CD4-positive, alpha-beta T cell treated with Interleukin-2 at 100 ng/mL for 4 hours (primary cell): ENCODE data around the gene CYBA.

Experiments
- DNase-seq: peaks from one replicate; pipeline ENCODE4 v3.0.0-alpha.2; 2020; ENCODE audit warnings: low spot score

CYBA gene

DNA sequence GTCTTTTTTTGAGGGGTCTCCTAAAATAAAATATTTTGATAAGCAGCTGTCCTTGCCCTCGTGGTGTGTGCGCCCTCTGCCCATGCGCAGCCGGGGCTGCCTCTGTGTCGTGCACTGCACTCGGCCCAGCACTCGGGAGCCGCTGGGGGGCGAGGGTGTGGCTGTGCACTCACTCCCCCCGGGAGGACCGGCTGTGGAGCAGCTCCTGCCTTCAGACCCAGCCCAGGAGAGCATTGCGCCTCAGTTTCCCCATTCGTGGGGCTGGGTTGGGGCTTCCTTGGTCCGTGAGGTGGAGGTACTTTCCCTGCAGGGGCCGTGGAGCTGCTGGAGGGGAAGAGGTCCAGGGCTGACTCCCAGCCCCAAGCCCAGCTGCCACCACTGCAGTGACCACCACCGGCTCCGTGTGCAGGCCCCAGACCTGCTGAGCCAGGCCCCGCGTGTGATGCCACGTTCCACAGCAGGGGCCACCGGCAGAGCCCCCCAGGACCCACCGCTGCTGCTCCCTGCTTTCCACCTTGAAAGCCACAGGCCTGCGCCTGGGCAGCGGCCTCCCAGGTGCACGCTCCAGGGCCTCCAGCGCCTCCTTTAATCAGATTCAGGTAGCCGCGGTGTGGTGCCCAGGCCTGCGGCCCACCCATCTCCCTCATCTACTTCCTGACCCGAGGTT, 18.8 kb downstream of the CYBA start:
- DNase-seq: no peak

DNA sequence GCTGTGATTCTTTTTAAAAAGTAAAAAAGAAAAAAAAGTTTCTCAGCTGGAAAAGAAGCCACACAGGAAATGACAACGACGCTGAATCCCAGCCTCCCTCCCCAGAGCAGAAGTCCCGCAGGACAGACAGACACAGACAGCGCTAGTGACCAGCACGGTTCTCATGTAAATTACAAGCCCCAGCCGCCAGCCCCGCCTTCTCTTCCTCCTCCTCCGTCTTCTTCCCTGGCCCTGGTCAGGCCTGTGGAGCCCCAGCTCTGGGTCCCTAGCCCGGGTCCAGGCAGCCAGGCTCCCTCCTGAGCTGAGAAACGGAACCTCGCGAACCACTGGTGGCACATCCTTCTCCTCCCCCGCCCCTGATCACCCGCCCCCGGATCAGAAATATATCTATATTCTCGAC, 19.5 kb downstream of the CYBA start:
- DNase-seq: no peak

DNA sequence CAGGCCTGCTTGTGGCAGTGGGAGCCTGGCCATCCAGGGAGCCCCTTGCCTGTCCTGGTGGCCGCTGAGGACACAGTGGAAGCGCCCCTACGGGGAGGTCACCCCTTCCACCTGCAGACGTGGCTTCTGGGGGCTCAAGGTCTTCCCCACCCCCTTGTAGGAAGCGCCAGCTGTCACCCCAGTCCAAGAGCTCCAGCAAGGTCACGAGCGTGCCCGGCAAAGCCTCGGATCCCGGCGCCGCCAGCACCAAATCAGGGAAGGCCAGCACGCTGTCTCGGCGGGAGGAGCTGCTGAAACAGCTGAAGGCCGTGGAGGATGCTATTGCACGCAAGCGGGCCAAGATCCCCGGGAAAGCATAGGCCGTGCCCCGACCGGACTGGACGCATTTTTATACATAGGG, 19.9 kb downstream of the CYBA start:
- DNase-seq: no peak

DNA sequence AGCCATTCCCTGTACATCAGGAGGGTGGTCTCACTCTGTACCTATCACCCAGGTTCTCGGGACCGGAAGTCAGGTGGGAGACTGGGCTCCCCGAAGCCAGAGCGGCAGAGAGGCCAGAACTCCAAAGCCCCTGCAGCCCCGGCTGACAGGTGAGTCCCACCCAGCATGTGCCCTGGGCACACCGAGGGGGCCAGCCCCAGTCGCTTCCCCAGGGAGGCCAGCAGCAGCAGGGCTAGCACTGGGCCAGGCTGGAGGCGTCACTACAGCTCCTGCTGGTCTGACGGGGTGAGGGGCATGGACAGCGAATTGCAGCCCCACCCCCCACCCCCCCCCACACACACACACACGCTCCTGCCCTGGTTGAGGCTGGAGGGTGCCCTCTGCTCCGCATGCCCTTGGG, 20.4 kb downstream of the CYBA start:
- no peak for DNase-seq

DNA sequence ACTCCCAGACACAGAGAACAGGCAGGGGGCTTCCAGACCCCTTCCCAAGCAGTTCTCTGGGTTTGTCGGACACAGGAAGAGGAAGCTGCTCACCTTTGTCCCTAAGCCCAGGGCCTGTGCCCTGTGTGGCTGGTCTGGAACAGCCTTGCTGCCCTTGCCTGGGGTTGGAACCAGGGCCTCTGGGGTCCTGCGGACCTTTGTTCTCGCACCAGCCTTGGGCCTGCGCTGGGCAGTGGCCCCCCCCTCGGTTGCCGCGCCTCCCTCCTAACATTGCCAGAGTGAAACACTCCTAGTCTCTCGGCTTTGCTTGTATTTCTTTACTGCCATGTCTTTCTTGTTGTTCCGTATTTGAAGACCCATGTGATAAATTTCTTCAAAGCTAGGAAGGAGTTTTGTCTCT, 21.0 kb downstream of the CYBA start:
- DNase-seq: no peak

DNA sequence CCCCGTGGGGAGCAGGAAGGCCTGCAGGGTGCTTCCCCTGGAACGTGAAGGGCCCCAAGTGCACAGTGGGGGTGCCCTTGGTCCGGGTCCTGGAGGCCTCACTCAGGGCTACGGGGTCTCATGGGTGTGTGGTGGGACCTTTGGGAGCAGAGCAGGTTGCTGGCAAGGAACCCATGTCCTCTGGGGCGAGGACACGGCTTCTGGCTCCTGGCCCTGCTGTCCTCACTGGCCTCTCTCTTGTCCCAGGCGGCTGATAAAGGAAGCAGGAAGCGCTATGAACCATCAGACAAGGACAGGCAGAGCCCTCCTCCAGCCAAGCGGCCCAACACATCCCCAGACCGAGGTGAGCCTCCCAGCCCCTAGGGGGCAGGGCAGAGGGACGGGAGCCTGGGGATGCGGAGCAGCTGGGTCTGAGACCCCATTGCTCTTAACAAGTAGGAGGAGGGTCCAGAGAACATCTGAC, 22.3 kb downstream of the CYBA start:
- DNase-seq: no peak

DNA sequence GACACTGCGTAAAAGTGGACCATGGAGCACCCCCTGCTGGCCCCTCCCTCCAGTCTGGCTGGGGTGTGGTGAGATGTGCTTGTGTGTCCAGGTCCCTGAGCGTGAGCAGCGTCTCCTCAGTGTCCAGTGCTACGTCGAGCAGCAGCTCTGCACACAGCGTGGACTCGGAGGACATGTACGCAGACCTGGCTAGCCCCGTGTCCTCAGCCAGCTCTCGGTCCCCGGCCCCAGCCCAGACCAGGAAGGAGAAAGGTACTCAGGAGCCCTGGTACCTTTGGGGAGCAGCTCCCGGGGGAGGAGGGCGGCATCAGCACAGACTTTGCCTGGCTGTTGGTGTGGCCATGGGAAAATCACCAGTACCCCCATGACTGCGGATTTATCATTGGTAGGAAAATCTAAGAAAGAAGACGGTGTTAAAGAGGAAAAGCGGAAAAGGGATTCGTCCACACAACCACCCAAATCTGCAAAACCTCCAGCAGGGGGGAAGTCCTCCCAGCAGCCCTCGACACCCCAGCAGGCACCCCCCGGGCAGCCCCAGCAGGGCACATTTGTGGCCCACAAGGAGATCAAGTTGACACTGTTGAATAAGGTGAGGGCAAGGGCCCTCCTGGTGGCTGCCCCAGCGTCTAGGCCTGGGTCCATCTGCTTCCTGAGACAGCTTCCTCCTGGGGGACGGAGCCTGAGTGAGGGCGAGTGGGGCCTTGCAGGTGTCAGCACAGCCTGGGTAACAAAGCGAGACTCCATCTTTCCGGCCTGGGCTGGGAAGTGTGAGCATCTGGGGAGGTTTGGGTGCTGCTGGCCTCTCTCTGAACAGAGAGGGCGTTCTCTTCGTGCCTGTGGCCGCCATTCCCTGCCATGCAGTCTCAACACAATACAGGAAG, 23.1 kb downstream of the CYBA start:
- no peak for DNase-seq

DNA sequence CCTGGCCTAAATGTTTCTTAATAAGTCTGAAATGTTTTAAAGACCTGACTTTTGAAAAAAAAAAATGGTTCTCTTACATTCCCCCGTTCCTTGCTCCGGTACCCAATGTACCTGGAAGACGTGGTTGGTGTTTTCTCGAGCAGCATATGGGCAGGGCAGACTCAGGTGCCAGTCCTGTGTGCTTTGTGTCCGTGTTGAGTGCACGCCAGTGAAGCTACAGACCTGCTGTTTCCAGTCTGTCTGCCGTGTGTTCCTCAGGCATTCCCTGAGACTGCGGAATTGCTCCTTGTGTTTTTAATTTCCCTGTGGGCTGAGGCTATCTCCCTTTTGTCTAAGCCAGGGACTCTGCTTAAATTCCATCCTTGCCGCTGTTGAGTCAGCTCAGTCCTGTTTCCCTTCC, 24.2 kb downstream of the CYBA start:
- DNase-seq: no peak

DNA sequence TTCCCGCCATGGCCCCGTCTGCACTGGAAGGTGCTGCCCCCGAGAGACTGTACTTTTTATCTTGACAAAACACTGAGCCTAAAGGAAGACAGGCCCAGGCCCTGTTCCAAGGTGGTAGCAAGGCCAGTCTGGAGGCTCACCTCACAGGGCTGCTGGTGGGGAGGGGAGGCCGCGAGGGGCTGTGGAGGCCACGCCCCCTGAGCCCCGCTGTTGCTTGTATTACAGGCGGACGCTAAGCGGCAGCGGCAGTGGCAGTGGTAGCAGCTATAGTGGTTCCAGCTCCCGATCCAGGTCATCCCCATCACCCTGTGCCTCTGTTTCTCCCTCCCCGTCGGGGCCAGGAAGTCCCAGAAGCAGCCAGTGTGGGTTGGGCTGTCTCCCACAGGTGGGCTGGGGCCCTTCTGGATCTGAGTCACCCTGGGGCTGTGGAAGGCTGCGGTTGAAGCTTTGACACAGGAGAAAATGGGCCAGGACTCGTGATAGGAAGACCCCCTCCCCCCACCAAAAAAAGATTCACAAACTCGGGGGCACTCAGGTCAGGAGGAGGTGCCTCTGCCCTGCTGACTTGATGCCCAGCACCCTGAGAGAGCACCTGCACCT, 25.8 kb downstream of the CYBA start:
- DNase-seq: no peak

DNA sequence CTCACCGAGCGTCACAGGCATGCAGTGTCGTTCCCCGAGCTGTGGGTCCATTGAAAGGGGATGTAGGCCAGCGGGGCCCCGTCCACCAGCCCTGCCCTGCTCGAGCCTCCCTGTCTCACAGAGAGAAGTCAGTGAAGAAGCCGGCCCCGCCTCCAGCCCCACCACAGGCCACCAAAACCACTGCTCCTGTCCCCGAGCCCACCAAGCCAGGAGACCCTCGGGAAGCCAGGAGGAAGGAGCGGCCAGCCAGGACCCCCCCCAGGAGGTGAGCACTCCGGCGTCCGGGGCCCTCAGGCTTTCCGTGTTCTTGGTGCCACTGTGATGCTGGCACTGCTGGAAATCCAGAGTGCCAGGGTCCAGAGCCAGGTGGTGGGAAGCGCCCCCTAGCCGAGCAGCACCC, 26.4 kb downstream of the CYBA start:
- DNase-seq: no peak

DNA sequence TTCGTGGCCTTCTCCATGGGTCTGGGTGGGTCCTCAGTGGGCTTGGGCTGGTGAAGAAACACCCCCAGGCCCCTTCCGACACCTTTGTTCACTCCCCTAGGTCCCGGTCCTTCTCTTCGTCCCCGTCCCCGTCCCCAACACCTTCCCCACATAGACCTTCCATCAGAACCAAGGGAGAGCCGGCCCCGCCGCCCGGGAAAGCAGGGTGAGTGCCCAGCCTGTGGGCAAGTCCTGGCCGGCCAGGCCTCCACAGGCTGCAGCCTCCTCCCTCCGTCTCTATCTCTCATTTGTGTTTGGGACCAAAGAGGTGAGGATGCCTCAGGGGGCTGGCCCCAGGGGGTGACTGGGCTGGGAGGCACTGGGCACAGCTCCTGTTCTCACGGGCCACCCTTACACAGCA, 27.0 kb downstream of the CYBA start:
- no peak for DNase-seq

DNA sequence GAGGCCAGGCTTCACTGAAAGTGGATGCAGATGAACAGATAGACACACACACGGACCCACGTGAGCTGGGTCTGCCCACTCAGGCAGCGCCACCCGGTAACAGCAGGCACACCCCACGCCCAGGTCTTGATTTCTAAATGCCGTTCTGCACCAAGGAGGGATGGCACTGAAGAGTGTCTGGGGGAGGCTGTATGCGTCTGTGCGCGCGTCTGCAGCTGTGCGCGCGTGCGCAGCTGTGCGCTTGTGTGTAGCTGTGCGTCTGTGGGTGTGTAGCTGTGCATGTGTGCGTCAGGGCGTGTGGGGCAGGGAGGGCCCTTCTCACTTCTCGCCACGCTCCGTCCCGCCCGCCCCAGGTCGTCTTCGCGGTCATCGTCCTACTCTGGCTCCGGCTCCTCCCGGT, 28.0 kb downstream of the CYBA start:
- DNase-seq: no peak

DNA sequence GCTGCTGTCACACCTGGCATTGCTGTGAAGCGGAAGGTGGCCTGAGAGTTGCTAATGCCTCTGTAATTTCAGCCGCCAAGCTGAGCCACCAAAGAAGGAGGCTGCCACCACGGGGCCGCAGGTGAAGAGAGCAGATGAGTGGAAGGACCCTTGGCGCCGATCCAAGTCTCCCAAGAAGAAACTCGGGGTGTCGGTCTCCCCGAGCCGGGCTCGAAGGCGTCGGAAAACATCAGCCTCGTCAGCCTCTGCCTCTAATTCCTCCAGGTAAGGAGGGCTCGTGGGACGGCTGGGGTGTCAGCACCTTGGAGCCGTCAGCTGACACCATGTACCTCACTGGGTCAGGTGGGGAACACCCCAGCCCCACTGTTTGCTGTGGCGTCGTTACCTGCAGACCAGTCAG, 28.7 kb downstream of the CYBA start:
- DNase-seq: no peak

DNA sequence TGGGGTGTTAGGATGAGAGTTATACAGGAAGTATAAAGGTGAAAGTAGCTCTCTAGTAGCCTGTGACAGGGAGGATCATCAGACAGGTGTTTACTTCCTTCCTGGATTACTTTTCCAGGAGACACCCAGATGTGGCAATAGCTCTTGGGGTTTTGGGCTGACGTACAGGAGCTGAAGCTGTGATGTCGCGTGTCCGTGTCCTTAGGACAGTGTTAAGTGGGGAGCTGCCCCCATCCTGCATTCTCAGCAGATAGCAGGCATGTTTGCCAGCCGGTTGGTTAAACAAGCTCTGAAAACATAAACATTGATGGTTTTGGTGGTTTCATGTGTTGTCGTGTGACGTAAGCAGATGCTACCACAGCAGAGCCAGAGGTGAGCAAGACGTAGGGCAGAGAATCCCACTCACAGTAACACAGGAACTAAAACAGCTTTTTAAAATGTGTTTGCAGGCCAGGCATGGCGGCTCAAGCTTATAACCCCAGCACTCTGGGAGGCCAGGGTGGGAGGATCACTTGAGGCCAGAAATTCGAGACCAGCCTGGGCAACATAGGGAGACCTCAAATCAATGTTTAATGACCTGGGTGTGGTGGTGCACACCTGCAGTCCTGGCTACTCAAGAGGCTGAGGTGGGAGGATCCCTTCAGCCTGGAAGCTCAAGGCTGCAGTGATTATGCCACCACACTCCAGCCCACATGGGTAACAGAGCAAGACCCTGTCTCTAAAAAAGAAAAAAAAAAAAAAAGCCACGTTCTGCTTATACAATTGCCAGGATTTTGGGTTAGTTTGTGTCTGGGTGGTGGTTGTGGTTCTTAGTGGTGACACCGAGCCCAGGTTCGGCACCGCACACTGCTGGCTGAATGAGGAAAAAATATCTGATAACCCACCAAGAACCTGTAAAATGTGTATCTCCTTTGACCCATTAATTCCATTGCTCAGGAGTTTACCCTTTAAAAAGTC, 30.7 kb downstream of the CYBA start:
- peak; percentile 79 for DNase-seq

DNA sequence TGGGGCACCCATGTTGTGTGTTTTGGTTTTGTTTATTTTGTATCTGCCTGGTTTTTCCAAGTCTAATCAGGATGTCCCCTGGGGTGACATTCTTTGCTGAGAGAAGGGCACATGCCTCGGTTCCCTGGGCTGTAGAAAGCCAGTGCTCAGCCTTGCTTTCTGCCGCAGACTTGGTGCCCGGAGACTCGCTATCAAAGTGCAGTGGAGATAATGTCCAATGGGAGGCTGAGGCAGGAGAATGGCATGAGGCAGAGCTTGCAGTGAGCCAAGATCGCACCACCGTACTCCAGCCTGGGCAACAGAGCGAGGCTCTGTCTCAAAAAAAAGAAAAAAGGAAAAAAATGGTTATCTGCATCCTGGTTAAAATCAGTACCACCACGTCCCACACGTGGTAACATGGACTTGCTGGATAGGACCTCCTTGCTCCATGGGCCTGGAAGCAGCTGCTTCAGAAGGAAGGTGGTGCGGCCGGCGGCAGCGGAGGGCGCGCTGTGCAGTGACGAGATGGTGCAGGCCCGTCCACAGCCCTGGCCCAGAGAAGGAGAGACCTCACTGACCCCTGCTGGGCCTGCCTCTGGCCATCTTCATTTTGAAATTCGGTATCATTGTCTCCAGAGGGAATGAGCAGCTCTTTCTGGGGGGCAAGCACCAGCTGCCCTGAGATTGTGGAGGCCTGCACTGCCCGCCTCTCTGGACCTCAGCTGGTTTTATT, 31.7 kb downstream of the CYBA start:
- no peak for DNase-seq

DNA sequence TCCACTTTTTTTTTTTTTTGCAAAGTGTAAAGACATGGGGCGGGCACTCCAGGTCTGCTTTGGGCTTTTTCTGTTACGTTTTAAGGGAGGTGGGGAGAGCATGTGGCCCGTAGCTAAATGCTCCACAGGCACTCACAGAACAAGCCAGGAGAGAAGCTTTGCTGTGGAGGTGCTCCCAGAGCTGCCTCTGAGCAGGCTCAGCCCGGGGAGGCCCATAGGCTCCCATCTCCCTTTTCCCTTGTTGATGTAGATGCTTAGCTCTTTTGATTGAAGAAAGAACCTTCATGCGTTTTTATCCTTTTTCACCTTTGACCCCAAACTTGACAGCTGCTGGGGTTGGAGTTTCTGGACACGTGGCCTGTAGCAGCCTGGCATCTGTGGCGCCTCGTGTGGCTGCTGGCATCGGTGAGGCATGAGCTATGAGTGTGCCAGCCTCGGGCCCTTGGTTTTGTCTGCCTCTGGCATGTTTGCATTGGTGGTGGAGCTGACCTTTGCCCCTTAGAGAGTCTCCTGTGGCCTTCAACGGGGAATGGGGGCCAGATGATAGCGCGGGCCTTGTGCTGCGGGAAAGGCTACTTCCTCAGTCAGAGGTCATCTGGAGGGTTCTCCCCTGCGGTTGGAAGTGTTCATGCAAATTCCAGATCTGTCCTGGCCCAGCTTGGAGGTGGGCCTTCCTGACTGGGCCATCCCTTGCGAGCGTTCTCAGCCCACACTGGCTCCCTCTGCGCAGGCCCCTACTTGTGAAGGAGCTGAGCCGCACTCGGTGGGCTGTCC, 32.5 kb downstream of the CYBA start:
- DNase-seq: no peak

DNA sequence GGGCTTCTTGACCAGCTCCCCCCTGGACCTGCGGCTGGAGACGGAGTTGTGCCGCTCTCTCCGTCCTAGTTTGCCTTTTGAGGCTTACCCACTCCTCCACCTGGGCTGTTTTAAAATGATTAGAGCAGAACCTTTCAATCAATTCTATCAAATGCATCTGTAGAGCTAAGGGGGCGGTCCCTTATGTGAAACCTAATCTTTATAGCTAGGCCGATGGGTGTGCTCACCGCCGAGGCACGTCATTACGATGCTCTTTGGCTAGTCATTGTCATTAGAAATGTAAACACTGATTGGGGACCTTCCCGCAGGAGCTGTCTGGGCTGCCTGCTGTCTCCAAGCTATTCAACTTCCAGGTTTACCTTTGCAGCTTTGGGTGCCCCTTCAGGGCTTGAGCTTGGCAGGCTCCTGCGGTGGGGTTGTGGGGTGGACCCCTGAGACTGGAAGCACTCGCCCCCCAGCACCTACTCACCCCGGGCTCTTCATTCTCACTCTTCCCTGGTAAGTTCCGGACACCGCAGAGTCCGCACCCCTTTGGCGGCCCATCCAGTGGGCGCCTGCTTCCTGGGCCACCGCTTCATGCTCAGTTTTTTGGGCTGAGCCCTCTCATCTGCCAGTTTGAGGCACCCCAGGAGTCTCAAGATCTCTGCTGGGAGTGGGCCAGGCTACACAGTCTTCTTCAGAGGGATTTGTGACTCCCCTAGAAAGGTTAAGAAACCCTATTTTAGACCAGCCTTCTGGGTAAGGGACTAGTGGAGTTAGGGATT, 33.4 kb downstream of the CYBA start:
- no peak for DNase-seq

DNA sequence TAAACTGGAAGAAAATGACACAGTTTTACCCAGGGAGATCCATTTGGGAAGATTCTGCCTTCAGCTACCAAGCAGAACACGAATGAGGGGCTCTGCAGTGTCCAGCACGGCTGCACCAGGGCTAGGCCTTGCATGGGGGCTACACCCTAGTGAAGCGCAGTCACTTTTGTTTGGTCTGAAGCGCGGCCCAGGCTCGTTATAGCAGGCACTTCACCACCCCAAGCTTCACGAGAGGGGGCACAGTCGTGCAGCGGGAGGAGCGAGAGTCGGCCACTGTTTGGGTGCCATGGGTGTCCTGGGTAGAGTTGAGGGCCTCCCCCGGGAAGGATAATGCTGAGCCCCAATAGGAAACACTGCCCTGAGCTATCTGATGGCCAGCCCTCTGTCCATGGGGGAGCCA, 34.1 kb downstream of the CYBA start:
- no peak for DNase-seq

DNA sequence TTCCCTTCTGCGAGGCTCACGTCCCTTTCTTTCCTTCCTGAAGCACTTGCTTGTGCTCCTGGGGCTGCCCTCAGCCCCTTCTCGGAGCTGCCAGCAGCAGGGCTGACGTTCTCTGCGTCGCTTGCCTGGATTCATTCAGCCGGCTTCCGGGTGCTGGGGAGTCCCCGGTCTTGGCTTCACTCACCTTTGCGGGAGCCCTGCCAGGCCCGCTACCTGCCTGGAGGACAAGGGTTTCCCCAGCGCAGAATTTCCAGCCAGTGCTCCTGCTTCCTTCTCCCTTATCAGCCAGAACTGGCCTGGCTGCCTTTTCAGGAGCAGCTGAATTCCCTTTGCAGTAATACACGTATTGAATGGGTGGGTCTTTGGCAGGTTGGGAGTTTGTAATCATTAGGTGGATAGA, 34.5 kb downstream of the CYBA start:
- no peak for DNase-seq
